ENCODE measurements around the gene VPS37C.

DNA sequence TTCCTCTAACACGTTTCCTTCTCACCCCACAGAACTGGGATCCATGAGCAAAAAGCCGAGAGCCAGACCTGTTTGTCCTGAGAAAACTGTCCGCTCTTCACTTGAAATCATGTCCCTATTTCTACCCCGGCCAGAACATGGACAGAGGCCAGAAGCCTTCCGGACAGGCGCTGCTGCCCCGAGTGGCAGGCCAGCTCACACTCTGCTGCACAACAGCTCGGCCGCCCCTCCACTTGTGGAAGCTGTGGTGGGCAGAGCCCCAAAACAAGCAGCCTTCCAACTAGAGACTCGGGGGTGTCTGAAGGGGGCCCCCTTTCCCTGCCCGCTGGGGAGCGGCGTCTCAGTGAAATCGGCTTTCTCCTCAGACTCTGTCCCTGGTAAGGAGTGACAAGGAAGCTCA, 35.0 kb downstream of the VPS37C start:
- TF ChIP-seq, protein P1, sequence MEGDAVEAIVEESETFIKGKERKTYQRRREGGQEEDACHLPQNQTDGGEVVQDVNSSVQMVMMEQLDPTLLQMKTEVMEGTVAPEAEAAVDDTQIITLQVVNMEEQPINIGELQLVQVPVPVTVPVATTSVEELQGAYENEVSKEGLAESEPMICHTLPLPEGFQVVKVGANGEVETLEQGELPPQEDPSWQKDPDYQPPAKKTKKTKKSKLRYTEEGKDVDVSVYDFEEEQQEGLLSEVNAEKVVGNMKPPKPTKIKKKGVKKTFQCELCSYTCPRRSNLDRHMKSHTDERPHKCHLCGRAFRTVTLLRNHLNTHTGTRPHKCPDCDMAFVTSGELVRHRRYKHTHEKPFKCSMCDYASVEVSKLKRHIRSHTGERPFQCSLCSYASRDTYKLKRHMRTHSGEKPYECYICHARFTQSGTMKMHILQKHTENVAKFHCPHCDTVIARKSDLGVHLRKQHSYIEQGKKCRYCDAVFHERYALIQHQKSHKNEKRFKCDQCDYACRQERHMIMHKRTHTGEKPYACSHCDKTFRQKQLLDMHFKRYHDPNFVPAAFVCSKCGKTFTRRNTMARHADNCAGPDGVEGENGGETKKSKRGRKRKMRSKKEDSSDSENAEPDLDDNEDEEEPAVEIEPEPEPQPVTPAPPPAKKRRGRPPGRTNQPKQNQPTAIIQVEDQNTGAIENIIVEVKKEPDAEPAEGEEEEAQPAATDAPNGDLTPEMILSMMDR (IDR thresholded peaks at IDR 0.05), result no peak
- no peak for TF ChIP-seq POLR2A (IDR thresholded peaks at IDR 0.05)

All from body of pancreas (tissue), 4 donors.